ENCODE measurements around the gene DUSP8.

DUSP8 gene

DNA sequence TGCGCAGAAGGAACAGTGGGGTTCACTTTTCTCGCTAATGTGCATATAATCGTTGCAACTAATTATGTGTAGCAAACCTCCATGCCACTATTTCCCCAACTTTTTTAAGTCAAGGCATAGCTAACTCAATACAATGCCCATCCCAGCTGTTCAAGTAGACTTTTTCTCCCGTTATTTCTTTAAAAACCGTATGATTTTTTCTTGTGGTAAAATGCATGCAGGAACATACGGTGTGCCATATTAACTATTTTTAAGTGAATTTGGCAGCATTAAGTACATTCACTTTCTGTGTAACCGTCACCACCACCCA is 2.8 kb upstream of the DUSP8 start:
- DNase-seq (ENCODE audit: low read depth): no peak
- TF ChIP-seq, protein P1, sequence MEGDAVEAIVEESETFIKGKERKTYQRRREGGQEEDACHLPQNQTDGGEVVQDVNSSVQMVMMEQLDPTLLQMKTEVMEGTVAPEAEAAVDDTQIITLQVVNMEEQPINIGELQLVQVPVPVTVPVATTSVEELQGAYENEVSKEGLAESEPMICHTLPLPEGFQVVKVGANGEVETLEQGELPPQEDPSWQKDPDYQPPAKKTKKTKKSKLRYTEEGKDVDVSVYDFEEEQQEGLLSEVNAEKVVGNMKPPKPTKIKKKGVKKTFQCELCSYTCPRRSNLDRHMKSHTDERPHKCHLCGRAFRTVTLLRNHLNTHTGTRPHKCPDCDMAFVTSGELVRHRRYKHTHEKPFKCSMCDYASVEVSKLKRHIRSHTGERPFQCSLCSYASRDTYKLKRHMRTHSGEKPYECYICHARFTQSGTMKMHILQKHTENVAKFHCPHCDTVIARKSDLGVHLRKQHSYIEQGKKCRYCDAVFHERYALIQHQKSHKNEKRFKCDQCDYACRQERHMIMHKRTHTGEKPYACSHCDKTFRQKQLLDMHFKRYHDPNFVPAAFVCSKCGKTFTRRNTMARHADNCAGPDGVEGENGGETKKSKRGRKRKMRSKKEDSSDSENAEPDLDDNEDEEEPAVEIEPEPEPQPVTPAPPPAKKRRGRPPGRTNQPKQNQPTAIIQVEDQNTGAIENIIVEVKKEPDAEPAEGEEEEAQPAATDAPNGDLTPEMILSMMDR (IDR thresholded peaks at IDR 0.05; ENCODE audit: insufficient read depth, low read depth, low read length, missing control alignments): no peak
- no peak overlapping the region for H3K4me3 ChIP-seq (ENCODE audit: low read length)

DNA sequence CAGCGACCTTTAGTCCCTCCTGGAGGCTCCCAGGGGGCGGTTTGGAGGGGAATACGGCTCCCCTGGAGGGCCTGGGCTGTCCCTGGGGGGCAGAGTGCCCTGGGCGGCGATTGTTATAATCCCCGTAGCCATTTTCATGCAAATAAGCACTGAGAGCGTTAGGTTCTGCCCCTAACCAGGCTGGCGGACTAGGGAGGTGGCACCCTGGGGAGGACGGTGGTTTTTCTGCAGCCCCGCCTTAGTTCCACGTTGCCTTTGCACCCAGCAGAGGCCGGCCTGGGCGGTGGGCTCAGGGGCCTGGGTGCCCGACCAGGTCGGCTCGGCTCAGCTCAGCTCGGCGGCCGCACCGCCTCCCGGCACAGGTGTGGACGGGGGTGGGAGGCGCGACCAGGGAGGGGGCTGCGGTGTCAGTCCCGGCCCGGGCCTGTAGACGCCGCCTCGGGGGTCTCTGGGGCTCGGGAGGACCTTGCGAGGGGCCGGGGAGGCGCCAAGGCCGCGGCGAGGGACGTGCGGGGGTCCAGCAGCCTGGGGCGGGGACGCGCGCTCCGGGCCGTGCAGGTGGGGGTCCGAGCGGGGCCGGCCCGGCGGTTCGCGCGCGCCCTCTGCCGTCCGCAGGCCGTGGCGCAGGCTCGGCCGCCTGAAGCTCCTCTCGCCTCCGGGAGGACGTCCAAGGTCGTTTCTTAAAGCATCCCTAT is 2.3 kb upstream of the DUSP8 start:
- peak; percentile 44 for DNase-seq (ENCODE audit: low read depth)
- H3K4me3 ChIP-seq (ENCODE audit: low read length): peak overlapping the region; percentile 10
- TF ChIP-seq, protein P1 (IDR thresholded peaks at IDR 0.05; ENCODE audit: insufficient read depth, low read depth, low read length, missing control alignments): peak; percentile 54

DNA sequence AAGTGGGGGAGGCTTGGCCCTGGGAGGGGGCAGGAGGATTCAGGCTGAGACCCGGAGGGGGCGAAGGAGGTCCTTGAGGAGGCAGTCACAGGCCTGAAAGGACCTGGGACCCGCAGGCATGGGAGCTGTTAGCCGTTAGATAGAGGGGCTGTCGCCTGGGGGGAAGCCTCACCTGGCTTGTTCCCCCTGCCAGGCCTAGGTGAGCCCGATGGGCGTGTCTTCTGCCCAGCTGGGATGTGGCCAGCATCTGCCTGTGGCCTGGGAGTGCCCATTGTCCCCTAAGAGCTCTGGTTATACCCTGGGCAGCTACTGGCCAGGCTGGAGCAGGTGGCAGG is 1.8 kb upstream of the DUSP8 start:
- DNase-seq (ENCODE audit: low read depth): peak; percentile 15
- TF ChIP-seq, protein P1 (IDR thresholded peaks at IDR 0.05; ENCODE audit: insufficient read depth, low read depth, low read length, missing control alignments): no peak
- H3K4me3 ChIP-seq (ENCODE audit: low read length): peak overlapping the region; percentile 10

DNA sequence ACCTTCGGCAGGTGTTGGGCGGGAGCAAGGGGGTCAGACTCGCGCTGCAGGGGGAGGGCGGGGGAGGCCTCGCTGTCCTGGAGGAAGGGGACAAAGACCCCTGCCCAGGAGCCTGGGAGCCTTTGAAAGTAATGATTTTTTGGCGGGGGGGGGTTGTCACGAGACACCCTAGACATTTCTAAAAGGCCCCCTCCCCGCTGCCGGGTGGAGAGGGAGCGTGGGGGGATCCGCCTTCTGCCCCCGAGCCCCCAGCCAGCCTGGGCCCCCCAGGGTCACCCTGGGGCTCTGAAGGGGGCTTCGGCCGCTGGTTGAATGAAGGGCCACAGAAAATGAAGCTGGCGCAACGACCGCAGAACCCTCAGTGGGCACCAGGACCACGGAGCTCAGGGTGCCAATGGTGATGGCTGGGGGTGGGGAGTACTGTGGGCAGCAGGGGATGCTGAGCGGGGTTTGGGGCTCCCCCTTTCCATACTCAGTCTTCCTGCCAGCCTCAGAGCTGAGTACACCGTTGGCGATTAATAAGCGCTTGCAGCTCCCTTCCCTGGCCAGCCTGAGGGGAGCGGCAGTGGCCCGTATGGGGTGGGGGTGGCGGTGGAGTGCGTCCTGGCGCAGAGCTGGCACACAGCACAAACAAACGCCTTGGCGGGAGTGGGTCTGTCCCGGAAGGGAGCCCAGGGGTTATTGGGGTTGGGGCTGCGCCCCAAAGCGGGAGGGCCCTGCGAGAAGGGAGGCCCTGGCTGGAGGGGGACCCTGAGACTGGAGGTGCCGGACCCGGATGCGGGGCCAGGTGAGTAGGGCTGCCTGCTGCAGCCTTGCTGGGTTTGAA is 1.2 kb upstream of the DUSP8 start:
- TF ChIP-seq, protein P1 (IDR thresholded peaks at IDR 0.05; ENCODE audit: insufficient read depth, low read depth, low read length, missing control alignments): no peak
- H3K4me3 ChIP-seq (ENCODE audit: low read length): peak overlapping the region; percentile 25
- peak; percentile 41 for DNase-seq (ENCODE audit: low read depth)

DNA sequence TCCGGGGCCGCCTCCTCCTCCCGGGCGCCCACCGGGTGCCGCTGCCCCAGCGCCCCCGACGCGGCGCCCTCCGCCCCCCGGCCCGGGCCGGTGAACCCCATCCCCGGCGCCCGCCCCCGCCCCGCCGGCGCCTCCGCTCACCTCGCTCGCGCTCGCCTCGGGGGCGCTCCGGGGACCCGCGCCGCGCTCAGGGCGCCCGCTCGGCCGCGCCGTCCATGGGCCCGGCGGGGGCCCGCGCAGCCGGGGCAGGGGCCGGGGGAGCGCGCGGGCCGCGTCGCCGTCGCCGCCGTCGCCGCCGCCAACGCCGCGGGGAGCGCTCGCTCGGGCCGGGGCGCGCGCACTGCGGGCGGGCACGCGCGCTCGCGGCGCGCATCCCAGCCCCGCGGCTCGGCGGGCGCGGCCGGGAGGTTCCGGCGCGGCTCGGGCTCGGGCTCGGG is 293 bp downstream of the DUSP8 start:
- no peak for DNase-seq (ENCODE audit: low read depth)
- H3K4me3 ChIP-seq (ENCODE audit: low read length): peak overlapping the region; percentile 44
- TF ChIP-seq, protein P1 (IDR thresholded peaks at IDR 0.05; ENCODE audit: insufficient read depth, low read depth, low read length, missing control alignments): no peak

DNA sequence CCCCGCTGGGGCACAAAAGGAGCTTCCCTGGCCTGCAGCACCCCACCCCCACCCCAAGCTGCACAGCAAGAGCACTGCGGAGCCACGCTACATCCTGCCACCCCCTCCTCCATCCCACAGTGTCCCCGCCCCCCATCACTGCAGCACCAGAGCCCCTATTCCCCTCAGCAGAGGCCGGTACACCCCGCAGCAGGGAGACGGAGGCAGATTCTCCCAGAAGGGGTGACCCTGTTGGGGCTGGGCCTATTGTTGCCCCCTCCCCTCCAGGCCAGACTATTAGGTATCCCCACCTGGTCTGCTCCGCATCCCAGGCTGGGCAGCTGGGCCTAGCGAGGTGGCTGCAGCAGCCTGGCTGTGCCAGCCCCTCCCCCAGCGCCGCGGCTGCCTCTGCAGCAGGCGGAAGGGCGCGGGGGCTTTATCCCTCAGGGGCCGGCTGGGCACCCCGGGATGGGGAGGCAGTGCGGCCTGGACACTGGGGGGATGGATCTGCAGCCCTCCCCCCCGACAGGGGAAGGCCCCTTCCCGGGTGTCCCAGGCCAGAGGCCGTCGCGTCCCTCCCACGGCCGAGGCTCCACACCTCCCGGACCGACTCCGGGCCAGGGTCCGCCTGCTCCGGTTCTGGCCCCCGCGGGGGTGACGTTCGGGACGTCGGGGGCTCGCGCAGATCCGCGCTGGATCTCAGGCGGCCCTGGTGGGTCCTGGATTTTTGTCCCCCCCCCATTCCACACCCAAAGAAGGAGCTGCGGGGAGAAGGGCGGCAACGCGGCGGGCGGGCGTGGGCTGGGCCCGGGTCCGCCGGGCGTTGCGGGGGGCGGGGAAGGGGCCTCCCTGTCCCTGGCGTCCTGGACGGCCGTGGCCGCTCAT is 943 bp downstream of the DUSP8 start:
- no peak for DNase-seq (ENCODE audit: low read depth)
- H3K4me3 ChIP-seq (ENCODE audit: low read length): peak overlapping the region; percentile 44
- TF ChIP-seq, protein P1 (IDR thresholded peaks at IDR 0.05; ENCODE audit: insufficient read depth, low read depth, low read length, missing control alignments): no peak

All from epithelial cell of esophagus (primary cell).